NCI-H748 treated with DMSO at 0.1 percent for 48 hours (cell line): ENCODE results near the gene TMTC2.

Source experiments
- DNase-seq: peaks from one replicate; lab custom pipeline; 2025; lab: John Stamatoyannopoulos, UW

TMTC2 gene

GRCh38 chr12:83016991-83017390, 330.3 kb downstream of the TMTC2 start:
- DNase-seq: no peak

- DNase-seq: no peak
Measured at GRCh38 chr12:83018088-83018487, 331.4 kb downstream of the TMTC2 start.

- no peak for DNase-seq
Measured at GRCh38 chr12:83027021-83027723, 340.5 kb downstream of the TMTC2 start.

- no peak for DNase-seq
Measured at GRCh38 chr12:83031196-83031595, 344.5 kb downstream of the TMTC2 start.

GRCh38 chr12:83036847-83037246, 350.1 kb downstream of the TMTC2 start:
- no peak for DNase-seq

GRCh38 chr12:83039413-83039812, 352.7 kb downstream of the TMTC2 start:
- no peak for DNase-seq

- no peak for DNase-seq
Measured at GRCh38 chr12:83040339-83040738, 353.6 kb downstream of the TMTC2 start.

GRCh38 chr12:83040991-83041390, 354.3 kb downstream of the TMTC2 start:
- no peak for DNase-seq

GRCh38 chr12:83042441-83043200, 355.9 kb downstream of the TMTC2 start:
- DNase-seq: no peak

GRCh38 chr12:83044736-83045135, 358.0 kb downstream of the TMTC2 start:
- DNase-seq: no peak

- no peak for DNase-seq
Measured at GRCh38 chr12:83046019-83046418, 359.3 kb downstream of the TMTC2 start.

GRCh38 chr12:83049306-83049705, 362.6 kb downstream of the TMTC2 start:
- no peak for DNase-seq

GRCh38 chr12:83052890-83053541, 366.3 kb downstream of the TMTC2 start:
- DNase-seq: no peak

- no peak for DNase-seq
Measured at GRCh38 chr12:83057436-83057835, 370.7 kb downstream of the TMTC2 start.

GRCh38 chr12:83059107-83059506, 372.4 kb downstream of the TMTC2 start:
- no peak for DNase-seq

- DNase-seq: no peak
Measured at GRCh38 chr12:83065562-83065961, 378.9 kb downstream of the TMTC2 start.

- DNase-seq: no peak
Measured at GRCh38 chr12:83067981-83068380, 381.3 kb downstream of the TMTC2 start.

GRCh38 chr12:83074358-83074894, 387.7 kb downstream of the TMTC2 start:
- no peak for DNase-seq

GRCh38 chr12:83075471-83075870, 388.8 kb downstream of the TMTC2 start:
- DNase-seq: no peak

- no peak for DNase-seq
Measured at GRCh38 chr12:83077041-83077440, 390.3 kb downstream of the TMTC2 start.

- no peak for DNase-seq
Measured at GRCh38 chr12:83082690-83083276, 396.1 kb downstream of the TMTC2 start.

GRCh38 chr12:83083616-83084015, 396.9 kb downstream of the TMTC2 start:
- DNase-seq: no peak
